H9 (cell line): Measurements from ENCODE around the gene DNAJC25. TPM values are rescaled to one million over a fixed set of nuclear protein-coding genes. Genes with fewer than 3 reads are reported as not detected.

Experiments used
- DNase-seq: peaks from one replicate; pipeline ENCODE4 v3.0.0-alpha.2; 2017
- H2AFZ ChIP-seq: one replicate; pipeline ENCODE4 v1.6.1; 2013; ENCODE audit warnings: mild to moderate bottlenecking, low read length, control low read depth, moderate library complexity
- H2AK5ac ChIP-seq: 2 replicates; pipeline ENCODE4 v1.6.1; 2013; ENCODE audit warnings: low read length, control low read depth, mixed read lengths; ENCODE audit not compliant: insufficient read length
- H2BK120ac ChIP-seq: one replicate; pipeline ENCODE4 v1.6.1; 2013; ENCODE audit warnings: low read depth, mild to moderate bottlenecking, low read length, control low read depth, inconsistent platforms; ENCODE audit not compliant: poor library complexity, severe bottlenecking
- H2BK12ac ChIP-seq: 2 replicates; pipeline ENCODE4 v1.6.1; 2013; ENCODE audit warnings: low read length, control low read depth, mixed read lengths, low read depth; ENCODE audit not compliant: insufficient read length
- H2BK15ac ChIP-seq: 2 replicates; pipeline ENCODE4 v1.6.1; 2013; ENCODE audit warnings: low read depth, low read length, control low read depth
- H2BK20ac ChIP-seq: one replicate; pipeline ENCODE4 v1.6.1; 2013; ENCODE audit warnings: low read depth, mild to moderate bottlenecking, low read length, control low read depth, inconsistent platforms; ENCODE audit not compliant: poor library complexity, severe bottlenecking
- H2BK5ac ChIP-seq: 2 replicates; pipeline ENCODE4 v1.6.1; 2013; ENCODE audit warnings: low read length, control low read depth, mixed read lengths; ENCODE audit not compliant: insufficient read length
- H3K14ac ChIP-seq: 2 replicates; pipeline ENCODE4 v1.6.1; 2013; ENCODE audit warnings: low read length, control low read depth; ENCODE audit not compliant: insufficient read depth
- H3K18ac ChIP-seq: 2 replicates; pipeline ENCODE4 v1.6.1; 2013; ENCODE audit warnings: low read depth, mild to moderate bottlenecking, mixed read lengths, low read length, control low read depth; ENCODE audit not compliant: insufficient read length
- H3K23ac ChIP-seq: 2 replicates; pipeline ENCODE4 v1.6.1; 2013; ENCODE audit warnings: low read length, control low read depth, mixed read lengths, low read depth; ENCODE audit not compliant: insufficient read length
- H3K23me2 ChIP-seq: 2 replicates; pipeline ENCODE4 v1.6.1; 2013; ENCODE audit warnings: low read depth, mild to moderate bottlenecking, mixed read lengths, low read length, control low read depth; ENCODE audit not compliant: insufficient read length, poor library complexity, severe bottlenecking
- H3K27ac ChIP-seq: 2 replicates; pipeline ENCODE4 v1.5.1; 2013; ENCODE audit warnings: low read length, control low read depth, mixed read lengths, low read depth; ENCODE audit not compliant: insufficient read length
- H3K27me3 ChIP-seq: 2 replicates; pipeline ENCODE4 v1.6.1; 2013; ENCODE audit warnings: low read length, control low read depth, inconsistent platforms; ENCODE audit not compliant: insufficient read depth
- H3K4ac ChIP-seq: 2 replicates; pipeline ENCODE4 v1.6.1; 2013; ENCODE audit warnings: low read depth, mild to moderate bottlenecking, control low read depth, inconsistent platforms, low read length, moderate library complexity
- H3K4me1 ChIP-seq: 2 replicates; pipeline ENCODE4 v1.6.1; 2013; ENCODE audit warnings: low read length, control low read depth, inconsistent platforms; ENCODE audit not compliant: insufficient read depth
- H3K4me2 ChIP-seq: 2 replicates; pipeline ENCODE4 v1.6.1; 2013; ENCODE audit warnings: low read length, control low read depth, mixed read lengths; ENCODE audit not compliant: insufficient read length, insufficient read depth
- H3K56ac ChIP-seq: 2 replicates; pipeline ENCODE4 v1.6.1; 2013; ENCODE audit warnings: low read depth, mild to moderate bottlenecking, mixed read lengths, low read length, control low read depth; ENCODE audit not compliant: insufficient read length
- H3K79me1 ChIP-seq: 2 replicates; pipeline ENCODE4 v1.6.1; 2013; ENCODE audit warnings: low read depth, mild to moderate bottlenecking, moderate library complexity, low read length, control low read depth, inconsistent platforms; ENCODE audit not compliant: insufficient read depth, poor library complexity, severe bottlenecking
- H3K79me2 ChIP-seq: 2 replicates; pipeline ENCODE4 v1.6.1; 2013; ENCODE audit warnings: low read length, control low read depth, inconsistent platforms; ENCODE audit not compliant: insufficient read depth
- H3K9ac ChIP-seq: 2 replicates; pipeline ENCODE4 v1.6.1; 2013; ENCODE audit warnings: low read length, control low read depth, mixed read lengths; ENCODE audit not compliant: insufficient read length; ENCODE audit errors: extremely low read depth
- H3K9me3 ChIP-seq: one replicate; pipeline ENCODE4 v1.6.1; 2013; ENCODE audit warnings: low read depth, low read length, inconsistent platforms; ENCODE audit not compliant: control insufficient read depth
- H3T11ph ChIP-seq: one replicate; pipeline ENCODE4 v1.6.1; 2013; ENCODE audit warnings: mild to moderate bottlenecking, low read length, control low read depth, inconsistent platforms
- H4K20me1 ChIP-seq: one replicate; pipeline ENCODE4 v1.6.1; 2013; ENCODE audit not compliant: control insufficient read depth, insufficient read length, insufficient read depth
- H4K5ac ChIP-seq: 2 replicates; pipeline ENCODE4 v1.6.1; 2013; ENCODE audit warnings: low read depth, mild to moderate bottlenecking, mixed read lengths, low read length, control low read depth; ENCODE audit not compliant: insufficient read length
- H4K8ac ChIP-seq: replicated peaks from 2 replicates; pipeline ENCODE4 v1.6.1; 2013; ENCODE audit warnings: low read length, control low read depth, mixed read lengths, low read depth; ENCODE audit not compliant: insufficient read length
- H4K91ac ChIP-seq: 2 replicates; pipeline ENCODE4 v1.6.1; 2013; ENCODE audit warnings: low read depth, mild to moderate bottlenecking, moderate library complexity, mixed read lengths, low read length, control low read depth; ENCODE audit not compliant: insufficient read length
- H3K27ac Mint-ChIP-seq, 3 experiments: 2 replicates in 2 of 3; 3 replicates in 1 of 3; pipeline ENCODE4 v1.8.0; 2020 to 2021; ENCODE audit warnings: mixed read lengths in 3 of 3, mild to moderate bottlenecking in 1 of 3, moderate library complexity in 1 of 3
- H3K27me3 Mint-ChIP-seq: 2 replicates; pipeline ENCODE4 v1.8.0; 2021; ENCODE audit warnings: low read depth, mild to moderate bottlenecking, moderate library complexity, mixed read lengths
- H3K36me3 Mint-ChIP-seq, 3 experiments: 2 replicates in 2 of 3; 3 replicates in 1 of 3; pipeline ENCODE4 v1.8.0; 2020 to 2021; ENCODE audit warnings: low read depth in 3 of 3, mixed read lengths in 3 of 3; ENCODE audit not compliant: insufficient read depth in 1 of 3
- H3K4me1 Mint-ChIP-seq, 2 experiments: 2 replicates each; pipeline ENCODE4 v1.8.0; 2020; ENCODE audit warnings: mixed read lengths in 2 of 2
- H3K4me3 Mint-ChIP-seq, 2 experiments: 2 replicates in 1 of 2; 3 replicates in 1 of 2; pipeline ENCODE4 v1.8.0; 2020 to 2021; ENCODE audit warnings: mild to moderate bottlenecking in 2 of 2, mixed read lengths in 2 of 2, moderate library complexity in 1 of 2
- H3K9me3 Mint-ChIP-seq, 2 experiments: 2 replicates in 1 of 2; 3 replicates in 1 of 2; pipeline ENCODE4 v1.8.0; 2020; ENCODE audit warnings: mild to moderate bottlenecking in 2 of 2, mixed read lengths in 2 of 2, moderate library complexity in 1 of 2
- WGBS: extraction: QIAGEN DNeasy Blood & Tissue Kit; methylation state at CpG from one replicate; pipeline ENCODE4 v1.1.7; 2013; ENCODE audit warnings: missing lambda C conversion rate, low lambda C conversion rate, mixed read lengths; ENCODE audit not compliant: insufficient read length; ENCODE audit errors: extremely low coverage; 5-methylcytosine and 5-hydroxymethylcytosine counted together
- total RNA-seq: library from RNA; stranded (reverse); gene quantifications from 2 replicates; pipeline ENCODE4 v1.2.1, GENCODE V29; 2021
- TF ChIP-seq, protein P1 (sequence below): fragments of 200-600 bp; sonication (generic); conservative IDR thresholded peaks from 3 replicates; pipeline ENCODE4 v1.8.0; 2021; ENCODE audit warnings: antibody characterized with exemption, mild to moderate bottlenecking

Gene DNAJC25
- total RNA-seq, 1 experiment from 2014 or later = 7.6 TPM

DNA sequence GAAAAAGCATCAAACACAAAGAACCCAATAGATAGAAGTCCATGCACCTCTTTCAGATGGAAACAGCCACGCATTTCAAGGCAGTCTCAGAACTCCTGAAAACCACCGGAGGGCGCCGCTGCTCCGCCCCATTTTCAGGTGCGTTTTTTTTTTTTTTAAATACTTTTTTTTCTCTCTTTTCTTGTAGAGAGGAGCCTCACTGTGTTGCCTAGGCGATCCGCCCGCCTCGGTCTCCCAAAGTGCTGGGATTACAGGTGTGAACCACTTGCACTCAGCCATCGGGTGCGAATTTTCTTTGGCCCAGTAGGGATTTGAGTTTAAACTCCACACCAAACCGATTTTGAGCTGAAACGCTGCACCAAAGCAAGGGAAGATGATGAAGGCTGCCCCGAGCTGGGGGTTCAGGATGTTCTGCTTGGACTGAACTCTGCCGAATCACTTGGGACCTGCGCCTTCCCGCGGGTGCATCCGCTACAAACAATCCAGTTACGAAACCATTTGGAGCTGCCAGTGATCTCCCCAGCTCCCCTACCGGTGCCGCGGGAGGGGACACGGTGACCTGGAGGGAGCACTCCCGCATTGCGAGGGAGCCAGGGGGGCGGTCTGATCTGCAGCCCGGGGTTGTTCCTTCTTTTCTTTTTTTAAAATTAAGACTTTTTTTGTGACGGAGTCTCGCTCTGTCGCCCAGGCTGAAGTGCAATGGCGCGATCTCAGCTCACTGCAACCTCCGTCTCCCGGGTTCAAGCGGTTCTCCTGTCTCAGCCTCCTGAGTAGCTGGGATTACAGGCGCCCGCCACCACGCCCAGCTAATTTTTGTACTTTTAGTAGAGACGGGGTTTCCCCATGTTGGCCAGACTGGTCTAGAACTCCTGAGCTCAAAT lies 33.0 kb upstream of the DNAJC25 start:
- H2AFZ ChIP-seq = peak overlapping the region; percentile 24
- Mint-ChIP-seq H3K9me3 (no peaks in the 10 kb centered on the region), H3K4me3 (peak overlapping the region; percentile 82 to 90), H3K27ac (peak overlapping the region in 1 of 3 experiments; percentile 46; a peak in 1 of 7 replicates), H3K4me1 (peaks cover 5 to 6% of the 10 kb centered on the region in 2 experiments; a peak in 3 of 4 replicates), H3K27me3 (peaks cover 12% of the 10 kb centered on the region), H3K36me3 (peaks cover 6 to 38% (median 33%) of the 10 kb centered on the region in 3 experiments)
- H3K79me1 ChIP-seq = no peaks in the 10 kb centered on the region
- no peak overlapping the region for H3K23ac ChIP-seq
- no peak overlapping the region for H3K4ac ChIP-seq
- no peaks in the 10 kb centered on the region for H3K9me3 ChIP-seq
- peak overlapping the region; percentile 100 for H3K4me2 ChIP-seq
- no CpG with 5 or more reads among the region's 41 CpGs for WGBS
- no peak overlapping the region for H2BK5ac ChIP-seq
- DNase-seq = peak; percentile 82
- H3K56ac ChIP-seq = no peak overlapping the region
- no peak overlapping the region for H3K9ac ChIP-seq
- peak overlapping the region; percentile 64 for H3K14ac ChIP-seq
- H4K5ac ChIP-seq = no peak overlapping the region
- no peaks in the 10 kb centered on the region for H3K27me3 ChIP-seq
- TF ChIP-seq, protein P1, sequence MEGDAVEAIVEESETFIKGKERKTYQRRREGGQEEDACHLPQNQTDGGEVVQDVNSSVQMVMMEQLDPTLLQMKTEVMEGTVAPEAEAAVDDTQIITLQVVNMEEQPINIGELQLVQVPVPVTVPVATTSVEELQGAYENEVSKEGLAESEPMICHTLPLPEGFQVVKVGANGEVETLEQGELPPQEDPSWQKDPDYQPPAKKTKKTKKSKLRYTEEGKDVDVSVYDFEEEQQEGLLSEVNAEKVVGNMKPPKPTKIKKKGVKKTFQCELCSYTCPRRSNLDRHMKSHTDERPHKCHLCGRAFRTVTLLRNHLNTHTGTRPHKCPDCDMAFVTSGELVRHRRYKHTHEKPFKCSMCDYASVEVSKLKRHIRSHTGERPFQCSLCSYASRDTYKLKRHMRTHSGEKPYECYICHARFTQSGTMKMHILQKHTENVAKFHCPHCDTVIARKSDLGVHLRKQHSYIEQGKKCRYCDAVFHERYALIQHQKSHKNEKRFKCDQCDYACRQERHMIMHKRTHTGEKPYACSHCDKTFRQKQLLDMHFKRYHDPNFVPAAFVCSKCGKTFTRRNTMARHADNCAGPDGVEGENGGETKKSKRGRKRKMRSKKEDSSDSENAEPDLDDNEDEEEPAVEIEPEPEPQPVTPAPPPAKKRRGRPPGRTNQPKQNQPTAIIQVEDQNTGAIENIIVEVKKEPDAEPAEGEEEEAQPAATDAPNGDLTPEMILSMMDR = peak; percentile 90
- H3K27ac ChIP-seq = no peak overlapping the region
- no peak overlapping the region for H3T11ph ChIP-seq
- no peak overlapping the region for H2BK120ac ChIP-seq
- H2BK20ac ChIP-seq = no peak overlapping the region
- H3K18ac ChIP-seq = peak overlapping the region; percentile 38
- H2BK12ac ChIP-seq = no peak overlapping the region
- no peak overlapping the region for H4K91ac ChIP-seq
- H3K79me2 ChIP-seq = no peaks in the 10 kb centered on the region
- no peaks in the 10 kb centered on the region for H4K20me1 ChIP-seq
- no peak overlapping the region for H2BK15ac ChIP-seq
- H3K23me2 ChIP-seq = peaks cover 18% of the 10 kb centered on the region
- H3K4me1 ChIP-seq = no peaks in the 10 kb centered on the region
- no peak overlapping the region for H4K8ac ChIP-seq
- no peak overlapping the region for H2AK5ac ChIP-seq
